Measurements from ENCODE around the gene TBCK.

DNA sequence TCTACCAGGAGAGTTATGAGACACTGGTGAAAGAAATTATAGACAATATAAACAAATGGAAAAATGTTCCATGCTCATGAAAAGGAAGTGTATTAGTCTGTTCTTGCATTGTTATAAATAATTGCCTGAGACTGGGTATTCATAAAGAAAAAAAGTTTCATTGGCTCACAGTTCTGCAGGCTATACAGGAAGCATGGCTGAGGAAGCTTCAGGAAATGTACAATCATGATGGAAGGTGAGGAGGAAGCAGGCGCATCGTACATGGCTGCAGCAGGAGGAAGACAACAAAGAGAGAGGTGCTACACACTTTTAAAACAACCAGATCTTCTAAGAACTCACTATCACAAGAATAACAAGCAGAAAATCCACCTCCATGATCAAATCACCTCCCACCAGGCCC, 236.4 kb downstream of the TBCK start:
- TF ChIP-seq POLR2A (IDR thresholded peaks at IDR 0.05; ENCODE audit: low read depth, low read length) (no peak), POLR2AphosphoS5 (IDR thresholded peaks at IDR 0.05; ENCODE audit: low read depth, low read length) (no peak), TAF1 (IDR thresholded peaks at IDR 0.05; ENCODE audit: borderline replicate concordance, low read depth, low read length) (no peak)
